Daoy (cell line): ENCODE data around the gene CPLANE1. TPM values are rescaled to one million over a fixed set of nuclear protein-coding genes. Genes with fewer than 3 reads are reported as not detected.

Source experiments
- DNase-seq: peaks from one replicate; pipeline ENCODE4 v3.0.0-alpha.2; 2015; ENCODE audit warnings: low read depth
- total RNA-seq: library from RNA; depleted of rRNA; stranded (reverse); fragments of >200 nt; shearing (Covaris generic); gene quantifications from 2 replicates; pipeline ENCODE4 v1.2.3, GENCODE V29; 2014; rRNA removed

CPLANE1 gene
- total RNA-seq, 1 experiment from 2014 or later: 5.1 TPM

GRCh38 chr5:37071487-37071886, 177.7 kb downstream of the CPLANE1 start:
- no peak for DNase-seq

GRCh38 chr5:37064442-37064841, 184.7 kb downstream of the CPLANE1 start:
- no peak for DNase-seq

GRCh38 chr5:37063739-37064138, 185.4 kb downstream of the CPLANE1 start:
- no peak for DNase-seq

- DNase-seq: no peak
Observed at GRCh38 chr5:37060030-37060429, 189.1 kb downstream of the CPLANE1 start.

- DNase-seq: no peak
Observed at GRCh38 chr5:37056762-37057161, 192.4 kb downstream of the CPLANE1 start.

Other genes with a start within 250 kb of the CPLANE1 start
- gene NUP155, start 121.7 kb upstream of the CPLANE1 start, total RNA-seq: 54.8 and 55.0 TPM in 2 replicates
- 39.4 and 65.7 TPM in 2 replicates for gene WDR70, start 129.9 kb upstream of the CPLANE1 start, total RNA-seq